Measurements from ENCODE around the gene BRCA2. TPM values are rescaled to one million over a fixed set of nuclear protein-coding genes. Genes with fewer than 3 reads are reported as not detected.

Gene BRCA2
- total RNA-seq, 1 donor from 2014 or later: 16.7 TPM

Other genes starting within 250 kb of the BRCA2 start
- gene ZAR1L, start 145 bp upstream of the BRCA2 start, total RNA-seq: not detected in 2 replicates
- gene N4BP2L1, start 112.6 kb downstream of the BRCA2 start, total RNA-seq: 17.7 and 20.0 TPM in 2 replicates
- gene N4BP2L2, start 223.3 kb downstream of the BRCA2 start, total RNA-seq: 87.1 and 92.8 TPM in 2 replicates